GM10847 (cell line): ENCODE data around the gene TMEM30A.

Experiments used
- POLR2A ChIP-seq: IDR thresholded peaks from 2 replicates; pipeline ENCODE4 v1.6.1; 2011; ENCODE audit not compliant: insufficient read length; ENCODE audit errors: extremely low read depth

TMEM30A gene

DNA sequence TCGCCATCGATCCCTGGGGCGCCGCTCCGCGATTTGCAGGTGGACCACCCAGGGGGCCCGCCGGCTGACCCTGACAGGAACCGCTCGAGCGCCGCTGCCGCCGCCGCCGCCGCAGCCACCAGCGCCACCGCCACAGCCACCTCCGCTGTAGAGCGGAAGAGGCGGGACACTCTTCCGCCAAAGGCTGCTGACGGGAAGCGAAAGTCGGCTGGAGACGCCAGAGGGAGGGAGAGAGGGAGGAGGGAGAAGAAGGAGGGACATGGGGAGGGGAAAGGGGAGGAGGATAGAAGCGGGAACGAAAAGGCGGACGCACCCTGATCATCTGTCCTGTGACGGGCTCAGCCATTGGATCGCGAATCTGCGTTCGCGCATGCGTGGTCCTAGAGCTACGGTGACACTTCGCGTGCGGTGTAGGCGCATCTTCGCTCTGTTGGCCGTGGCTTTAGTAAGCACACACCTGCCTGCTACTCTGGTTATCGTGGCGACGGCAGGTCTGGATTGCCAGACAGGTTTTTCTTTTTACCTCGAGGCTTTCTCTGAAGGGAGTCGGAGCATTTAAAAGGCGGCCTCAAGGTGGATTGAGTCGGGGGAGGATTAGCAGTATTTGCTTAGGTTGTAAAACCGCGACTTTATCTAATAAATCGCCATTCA is at the start of gene TMEM30A:
TSS of gene TMEM30A (minus strand) at position 161 of the 651 bp plus-strand sequence. CDS start at position 7, 154 bp downstream.
- TF ChIP-seq POLR2A = peak; percentile 93

DNA sequence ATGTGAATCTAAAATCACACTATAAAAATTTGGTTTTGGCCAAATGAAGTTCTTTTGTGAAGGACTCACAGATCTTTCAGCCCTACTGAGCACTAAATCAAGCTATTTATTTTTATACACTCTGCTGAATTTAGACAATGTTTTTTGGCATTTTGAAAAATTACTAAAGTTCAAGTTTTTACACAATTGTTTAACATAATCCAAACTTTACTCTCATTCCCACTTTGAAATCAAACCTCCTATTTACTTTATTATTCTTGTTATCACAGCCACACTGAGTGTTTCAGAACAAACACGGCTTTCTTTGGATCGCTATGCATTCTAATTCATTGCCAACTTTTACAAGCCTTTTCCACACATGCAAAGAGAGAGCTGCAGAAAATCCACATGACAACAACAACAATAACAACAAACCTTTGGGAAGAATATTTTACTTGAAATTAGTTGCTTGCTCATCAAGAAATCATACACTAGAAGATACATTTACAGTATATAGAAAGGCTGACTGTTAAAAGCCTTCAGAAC is 49.1 kb upstream of the TMEM30A start:
- TF ChIP-seq POLR2A = no peak

DNA sequence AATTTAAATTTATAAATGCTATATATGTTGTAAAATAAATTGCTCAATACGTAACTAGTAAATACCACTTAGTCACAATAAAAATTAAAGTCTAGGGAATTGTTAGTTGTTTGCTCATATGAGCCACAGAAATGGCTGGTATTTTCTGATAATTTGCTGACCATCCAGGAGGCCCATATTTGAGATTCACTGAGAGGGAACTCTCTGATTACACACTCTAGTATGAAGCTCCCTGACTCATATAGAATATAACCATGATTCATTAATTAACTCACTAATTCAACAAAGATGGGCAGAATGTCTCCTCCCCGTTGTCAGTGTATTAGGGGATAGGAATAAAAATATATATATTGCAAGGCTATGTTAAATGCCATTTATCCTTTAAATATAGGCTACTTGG is 46.6 kb upstream of the TMEM30A start:
- TF ChIP-seq POLR2A = no peak

DNA sequence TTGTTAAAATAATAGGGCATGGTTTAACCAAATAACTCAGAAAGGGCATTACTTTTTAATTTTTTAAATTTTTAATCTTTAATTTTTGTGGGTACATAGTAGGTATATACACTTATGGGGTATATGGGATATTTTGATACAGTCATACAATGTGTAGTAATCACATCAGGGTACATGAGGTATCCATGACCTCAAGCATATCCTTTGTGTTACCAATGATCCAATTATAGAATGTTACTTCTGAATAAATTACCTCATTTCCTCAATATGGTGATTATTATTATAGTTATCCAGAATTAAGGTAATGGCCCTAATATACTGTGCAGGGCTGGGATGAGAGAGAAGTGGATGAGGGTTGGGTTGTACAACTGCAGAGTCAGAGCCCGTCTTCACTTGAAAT is 45.1 kb upstream of the TMEM30A start:
- TF ChIP-seq POLR2A = no peak

DNA sequence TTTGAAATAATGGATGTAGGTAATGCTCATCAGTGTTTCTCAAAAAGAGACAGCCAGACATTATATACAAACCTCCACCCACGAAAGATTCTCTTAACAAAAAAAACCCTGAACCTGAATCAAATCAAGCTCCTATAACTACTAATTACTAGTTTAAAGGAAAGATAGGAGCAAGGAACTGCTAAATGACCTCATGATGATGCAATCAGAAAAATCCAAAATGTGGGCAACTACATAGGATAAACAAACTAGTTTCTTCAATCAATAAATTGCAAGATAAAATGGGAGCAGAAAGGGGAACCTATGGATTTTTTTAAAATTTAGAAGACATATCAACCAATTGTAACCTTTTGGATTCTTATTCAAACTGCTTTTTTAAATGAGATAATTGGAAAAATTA is 43.2 kb upstream of the TMEM30A start:
- TF ChIP-seq POLR2A = no peak

DNA sequence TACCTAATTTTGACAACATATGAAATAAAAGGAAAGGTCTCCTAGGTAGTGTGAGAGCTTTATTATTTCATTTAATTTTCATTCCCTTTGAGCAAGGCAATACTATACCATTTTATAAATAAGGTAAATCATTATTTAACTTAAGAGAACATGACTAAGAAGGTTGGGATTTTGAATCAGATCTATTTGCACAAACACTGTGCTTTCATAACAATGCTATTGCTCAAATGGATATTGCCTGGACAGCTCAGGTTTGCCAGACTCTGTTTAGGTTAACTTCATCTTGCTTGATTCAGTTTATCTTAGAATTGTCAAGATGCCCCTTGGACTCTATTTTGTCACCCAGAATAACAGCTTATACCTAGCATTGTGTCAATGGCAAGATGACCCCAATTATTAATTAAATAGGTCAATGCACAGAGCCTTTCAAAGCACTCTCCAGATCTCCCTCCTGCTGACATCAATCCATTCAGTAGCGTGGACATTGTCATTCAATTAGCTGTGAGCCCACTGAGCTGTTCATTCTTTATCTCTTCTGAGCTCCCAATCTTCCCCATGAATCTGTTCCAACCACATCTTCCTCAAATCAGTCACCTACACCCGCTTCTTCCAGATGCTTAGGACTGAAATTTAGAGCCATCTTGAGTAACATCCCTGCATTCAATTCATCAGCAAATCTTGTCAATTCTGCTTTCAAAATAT is 42.1 kb upstream of the TMEM30A start:
- TF ChIP-seq POLR2A = no peak

DNA sequence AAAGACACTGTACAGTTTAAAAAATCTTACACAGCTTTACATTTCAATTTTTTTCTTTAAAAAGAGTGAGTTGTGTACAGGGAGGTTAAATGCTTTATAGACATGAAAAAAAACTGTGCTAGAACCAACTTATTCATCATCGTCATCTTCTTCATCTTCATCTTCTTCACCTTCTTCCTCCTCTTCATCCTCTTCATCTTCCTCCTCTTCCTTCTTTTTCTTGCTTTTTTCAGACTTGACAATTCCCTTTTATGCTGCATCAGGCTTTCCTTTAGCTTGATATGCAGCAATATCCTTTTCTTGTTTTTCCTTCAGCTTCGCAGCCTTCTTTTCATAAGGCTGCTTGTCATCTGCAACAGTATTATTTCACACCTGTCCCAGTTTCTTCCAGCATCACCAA is 34.3 kb upstream of the TMEM30A start:
- no peak for TF ChIP-seq POLR2A

DNA sequence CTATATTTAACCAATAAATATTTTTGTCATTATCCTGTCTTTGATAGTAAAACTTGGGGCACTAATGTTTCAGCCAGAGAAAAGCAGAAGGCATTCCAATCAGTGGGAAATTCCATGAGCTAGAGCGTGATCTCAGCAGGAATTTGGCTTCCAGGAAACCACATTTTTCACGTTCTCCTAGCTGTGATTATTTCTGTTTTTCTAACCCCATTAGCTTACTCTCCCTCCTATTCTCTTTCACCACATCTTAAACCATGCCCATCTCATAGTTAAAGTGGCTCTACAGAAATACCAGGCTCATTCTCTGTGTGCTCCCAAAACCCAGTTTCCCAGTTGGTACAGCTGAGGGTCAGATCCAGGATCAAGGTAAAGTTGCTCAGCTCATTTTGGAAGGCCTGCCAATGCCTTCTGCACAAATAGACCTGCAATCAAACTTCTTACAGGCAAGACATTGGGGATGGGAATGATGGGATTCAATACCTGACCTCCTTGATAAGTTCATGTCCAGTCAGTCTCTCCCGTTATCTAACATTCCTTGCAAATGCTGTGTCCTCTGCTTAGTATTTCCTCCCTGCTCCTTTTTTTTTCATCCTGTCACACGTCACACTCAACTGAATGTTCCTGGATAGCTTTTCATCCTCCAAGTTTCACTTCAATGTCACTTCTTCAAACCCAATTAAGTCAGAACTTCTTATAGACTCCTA is 33.1 kb upstream of the TMEM30A start:
- TF ChIP-seq POLR2A = no peak

DNA sequence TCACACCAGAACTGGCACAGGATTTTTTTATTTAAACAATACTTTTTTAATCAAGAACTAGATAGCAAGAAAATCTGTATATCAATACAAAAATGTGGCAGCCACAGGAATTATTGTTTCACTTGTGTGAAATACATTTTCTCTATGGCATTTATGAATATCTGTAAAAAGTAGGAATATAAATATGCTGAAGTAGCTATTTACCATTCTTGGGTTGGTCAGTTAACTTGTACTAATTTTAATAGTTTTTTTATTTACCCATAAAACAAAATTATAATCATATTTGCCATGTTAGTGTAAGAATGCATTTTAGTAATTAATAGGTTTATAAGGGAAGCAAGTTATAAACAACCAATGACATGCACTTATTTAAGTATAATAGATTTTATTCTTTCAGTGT is 31.4 kb upstream of the TMEM30A start:
- TF ChIP-seq POLR2A = no peak

DNA sequence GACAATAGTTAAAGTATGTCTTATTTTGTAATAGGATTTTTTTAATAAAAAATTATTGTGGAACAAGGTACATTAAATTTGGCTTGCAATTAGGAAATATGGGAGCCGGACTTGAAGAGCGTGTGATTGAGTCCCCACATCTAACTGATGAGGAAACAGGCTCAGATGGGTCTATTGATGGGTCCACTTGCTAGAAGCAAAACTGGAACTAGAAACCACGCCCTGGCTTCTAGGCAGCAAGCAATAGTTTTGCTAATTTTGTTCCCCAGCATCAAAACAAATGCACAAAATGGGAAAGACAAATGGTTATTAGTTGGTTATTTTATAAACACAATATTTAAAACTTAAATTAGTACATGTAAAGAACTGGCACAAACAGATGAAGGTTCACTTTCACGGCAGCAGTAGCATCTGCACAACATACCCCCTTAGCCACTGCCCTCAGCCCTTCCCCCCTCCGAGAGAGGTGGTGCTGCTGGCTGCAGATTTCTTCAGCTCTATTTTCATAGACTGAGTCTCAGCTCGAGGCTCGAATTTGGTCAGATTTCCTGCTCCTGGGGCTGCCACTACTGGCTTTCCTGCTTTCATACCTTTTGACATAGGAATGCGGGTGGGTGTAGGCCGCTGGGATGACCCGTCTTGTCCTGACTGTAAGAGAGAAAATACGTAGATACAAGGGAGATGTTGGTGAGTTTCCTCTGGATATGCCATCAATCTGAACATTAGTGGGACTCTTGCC is 23.8 kb upstream of the TMEM30A start:
- TF ChIP-seq POLR2A = no peak

DNA sequence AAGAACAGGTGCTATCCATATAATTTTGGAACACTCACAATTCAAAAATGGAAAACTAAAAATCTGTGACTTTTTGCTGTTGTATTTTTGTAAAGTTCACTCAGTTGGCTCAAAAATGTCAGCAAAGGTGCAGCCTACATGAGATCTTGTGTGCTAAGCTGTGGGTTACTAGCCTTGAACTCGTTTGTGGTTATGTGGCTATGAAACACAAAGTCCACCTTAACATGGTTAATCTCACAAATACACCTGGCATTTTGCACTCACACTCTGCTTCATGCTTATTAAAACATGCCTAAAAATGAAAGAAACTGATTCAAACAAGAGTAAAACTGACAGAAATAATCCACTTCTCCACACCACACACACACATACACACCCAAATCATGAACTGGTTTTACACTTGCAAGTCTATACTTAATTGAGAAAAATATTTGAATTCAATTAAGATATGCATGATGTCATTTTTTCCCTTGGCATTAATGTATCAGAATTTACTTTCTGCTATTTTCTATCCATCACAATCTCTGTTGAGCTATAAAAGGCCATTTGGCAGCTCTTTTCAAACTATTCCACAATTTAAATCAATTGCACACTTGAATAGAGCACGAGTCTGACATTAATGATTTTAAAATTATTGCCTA is 22.9 kb upstream of the TMEM30A start:
- TF ChIP-seq POLR2A = no peak

DNA sequence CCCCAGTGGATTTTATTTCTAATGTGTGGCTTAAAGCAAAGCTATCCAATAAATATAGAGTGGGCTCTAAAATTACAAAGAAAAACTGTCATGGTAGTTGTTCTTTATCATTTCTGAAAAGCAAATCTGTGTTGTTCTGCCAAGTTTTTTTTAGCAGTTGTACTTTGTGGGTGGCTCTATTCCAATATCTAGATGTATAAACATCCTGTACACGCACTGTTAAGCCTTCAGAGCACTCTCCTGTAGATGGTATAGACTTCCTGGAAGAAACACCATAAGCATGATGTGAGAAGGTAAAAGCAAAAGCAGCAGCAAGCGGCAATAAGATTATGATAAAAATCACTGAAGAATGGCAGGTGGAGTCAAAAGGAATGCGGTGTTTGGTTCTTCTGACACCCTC is 21.5 kb upstream of the TMEM30A start:
- no peak for TF ChIP-seq POLR2A

DNA sequence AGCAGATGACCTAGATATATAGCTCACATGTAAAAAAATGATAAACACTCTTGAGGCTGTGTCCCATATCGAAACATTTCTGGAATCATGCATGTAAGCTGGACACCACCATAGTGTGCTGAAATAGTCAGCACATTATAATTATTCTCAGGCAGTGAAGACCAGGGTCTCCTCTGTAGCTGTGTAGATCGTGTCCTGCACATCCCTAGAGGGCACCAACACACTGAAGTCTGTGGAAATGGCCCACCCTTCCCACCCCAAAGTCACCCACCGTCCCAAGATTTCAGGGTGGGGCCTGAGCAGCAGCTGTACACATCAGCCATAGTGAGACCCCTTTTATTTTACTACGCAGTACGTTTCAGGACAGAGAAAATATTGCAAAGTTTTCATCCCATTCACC is 21.0 kb upstream of the TMEM30A start:
- no peak for TF ChIP-seq POLR2A

DNA sequence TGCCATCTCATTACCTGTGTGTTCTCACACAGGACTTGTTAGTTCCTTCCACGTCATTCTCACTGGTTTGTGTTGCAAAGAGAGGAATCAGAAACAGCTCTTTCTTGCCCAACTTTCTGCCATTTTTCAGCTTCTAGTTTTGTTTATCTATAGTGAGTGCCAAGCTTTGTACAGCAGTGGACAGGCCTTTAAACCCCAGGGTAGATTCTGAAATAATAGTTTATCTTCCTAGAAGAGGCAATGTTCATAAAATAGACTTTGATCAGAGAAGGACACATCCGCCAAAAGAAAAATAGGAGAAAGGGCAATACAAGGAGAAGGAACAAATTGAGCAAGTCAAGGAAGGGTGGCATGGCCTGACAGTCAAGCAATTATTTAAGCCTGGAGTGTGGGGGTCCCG is 17.7 kb upstream of the TMEM30A start:
- no peak for TF ChIP-seq POLR2A

DNA sequence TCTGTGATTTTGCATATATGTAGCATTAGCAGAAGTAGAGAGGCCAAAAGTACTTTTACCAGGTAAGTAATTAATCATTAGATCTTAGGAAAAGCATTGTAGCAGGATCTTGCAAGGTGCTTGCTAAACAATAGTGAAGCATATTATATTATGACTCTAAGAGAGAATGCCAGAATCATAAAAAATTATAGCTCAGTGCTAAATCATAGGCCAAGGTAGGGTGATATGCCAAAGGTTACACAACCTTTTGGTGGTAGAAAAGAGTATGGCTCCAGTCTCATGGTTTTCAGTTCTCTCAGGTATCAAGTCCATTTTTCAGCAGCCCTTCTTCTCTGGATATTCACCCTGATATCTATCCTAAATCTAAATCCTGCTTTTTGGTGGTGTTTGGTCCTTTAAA is 16.9 kb upstream of the TMEM30A start:
- no peak for TF ChIP-seq POLR2A
